Heart left ventricle (tissue), 16 donors: ENCODE data around the gene OPRL1. TPM values are rescaled to one million over a fixed set of nuclear protein-coding genes. Genes with fewer than 3 reads are reported as not detected.

Experiments
- ATAC-seq, 4 donors: fragments of 200-7000 bp; cut with Tn5 transposase; one replicate each; pipeline ENCODE4 v1.9.1; 2020 to 2022; ENCODE audit warnings: moderate library complexity in 4 of 4, mild to moderate bottlenecking in 3 of 4, moderate number of reproducible peaks in 1 of 4
- DNase-seq, 5 donors: peaks; one replicate each; pipeline ENCODE4 v3.0.0-alpha.2; 2020
- H3K27ac ChIP-seq, 12 donors: fragments of 200-600 bp; sonication (generic) in 4 of 12; one replicate each; pipeline versions ENCODE4 v1.5.0 to v1.8.0; 2016 to 2022; ENCODE audit warnings: mild to moderate bottlenecking in 2 of 12
- H3K27me3 ChIP-seq, 9 donors: fragments of 200-600 bp; sonication (generic) in 2 of 9; one replicate each; pipeline versions ENCODE4 v1.5.1 to v1.8.0; 2016 to 2022; ENCODE audit warnings: mild to moderate bottlenecking in 3 of 9
- H3K36me3 ChIP-seq, 9 donors: fragments of 200-600 bp; sonication (generic) in 2 of 9; one replicate each; pipeline versions ENCODE4 v1.5.0 to v1.8.0; 2018 to 2022; ENCODE audit warnings: mild to moderate bottlenecking in 2 of 9
- H3K4me1 ChIP-seq, 12 donors: fragments of 200-600 bp; sonication (generic) in 4 of 12; one replicate each; pipeline versions ENCODE4 v1.5.0 to v1.8.0; 2016 to 2022; ENCODE audit warnings: mild to moderate bottlenecking in 3 of 12
- H3K4me3 ChIP-seq, 12 donors: fragments of 200-600 bp; sonication (generic) in 4 of 12; one replicate each; pipeline versions ENCODE4 v1.5.0 to v1.8.0; 2017 to 2022; ENCODE audit warnings: mild to moderate bottlenecking in 9 of 12, moderate library complexity in 4 of 12
- H3K9me3 ChIP-seq, 12 donors: fragments of 200-600 bp; sonication (generic) in 4 of 12; one replicate each; pipeline versions ENCODE4 v1.5.0 to v1.8.0; 2016 to 2022; ENCODE audit warnings: mild to moderate bottlenecking in 1 of 12
- POLR2A ChIP-seq, 2 donors: fragments of 450-650 bp; IDR thresholded peaks; one replicate each; pipeline ENCODE4 v1.6.1; 2017; ENCODE audit warnings: antibody characterized with exemption in 2 of 2, mild to moderate bottlenecking in 2 of 2, moderate library complexity in 2 of 2
- WGBS, 4 donors: extraction: QIAGEN DNeasy Blood & Tissue Kit in 2 of 4; methylation state at CpG; one replicate each; pipeline versions ENCODE4 v1.1.5 to v1.1.7; 2013 to 2018; 5-methylcytosine and 5-hydroxymethylcytosine counted together
- intact Hi-C, 10 donors: fragments of 100-400 bp; cut with DNase I; formaldehyde crosslinking; loops; one replicate each; pipeline versions ENCODE4 v1.11.1 to v1.14.2; 2022
- polyA plus RNA-seq, 2 donors: library from polyadenylated mRNA; stranded (reverse); fragments of 200-250 nt; gene quantifications; one replicate each; pipeline ENCODE4 v1.2.3, GENCODE V29; 2013
- total RNA-seq, 9 donors: library from RNA; depleted of rRNA in 2 of 9; stranded (reverse); fragments of >200 nt in 2 of 9; fragmentation: NEBNext Ultra II Directional in 3 of 9; extraction: Animal tissue kit (Norgen Biotek cat#: 25700) in 3 of 9; gene quantifications; one replicate each; pipeline versions ENCODE4 v1.1.0 to v1.2.4, GENCODE V29; 2016 to 2023
- TF ChIP-seq, protein P1 (sequence below), 12 donors: fragments of 200-600 bp; sonication (generic) in 4 of 12; IDR thresholded peaks; one replicate each; pipeline versions ENCODE4 v1.5.0 to v1.8.0; 2018 to 2022; ENCODE audit warnings: antibody characterized with exemption in 12 of 12, mild to moderate bottlenecking in 5 of 12
- donor health status: ischemic (EF 13 %, LVEDD 7.1; RV severe dilation, severe dysfunction).
- donor health status: healthy with polysubstance abuse.
- donor health status: DM: no; HTN: yes; CAD: no.
- donor health status: DM: no; HTN: no; CAD: no.
- donor health status: ischemic (EF 25% LVEDD 6.9; RV normal size, moderate dysfunction).
- donor health status: ischemic (EF 25% LVEDD 5.7; RV mildly dilated, moderate dysfunction).
- donor health status: healthy.
- donor health status: DM: yes; HTN: yes; CAD: no.
- donor health status: ischemic (EF 35%, LVEDD 5.7; RV mildly dilated, moderate dysfunction).
- donor health status: nonischemic (EF 11% LVEDD 7.7; RV severe dilation, severe dysfunction).
- donor health status: DM: yes; HTN: yes; CAD: no.
- donor health status: PGD.
- donor health status: ischemic (EF 29% LVEDD 5.4; RV normal size, mild dysfunction).
- donor health status: nonischemic (EF 23%, LVEDD 6.1; RV moderate dilation, normal function).

The OPRL1 gene
- total and polyA plus RNA-seq, 11 donors = 0.18 to 1.9 (median 0.54) TPM

GRCh38 chr20:64138276-64138815 is 58.5 kb downstream of the OPRL1 start:
- Histone ChIP-seq H3K36me3 (no peaks in the 10 kb centered on the region), H3K9me3 (no peaks in the 10 kb centered on the region), H3K4me3 (no peak overlapping the region), H3K27ac (no peak overlapping the region), H3K4me1 (no peaks in the 10 kb centered on the region), H3K27me3 (peaks cover 0 to 14% (median 0%) of the 10 kb centered on the region in 9 donors)
- 83 to 88% (median 86%) methylated on average over 18 of the region's 18 CpGs for WGBS, 4 donors
- ATAC-seq (no peak), DNase-seq (peak in 2 of 5 donors; percentile 6 to 33)
- TF ChIP-seq POLR2A (IDR thresholded peaks at IDR 0.05) = no peak
- TF ChIP-seq, protein P1, sequence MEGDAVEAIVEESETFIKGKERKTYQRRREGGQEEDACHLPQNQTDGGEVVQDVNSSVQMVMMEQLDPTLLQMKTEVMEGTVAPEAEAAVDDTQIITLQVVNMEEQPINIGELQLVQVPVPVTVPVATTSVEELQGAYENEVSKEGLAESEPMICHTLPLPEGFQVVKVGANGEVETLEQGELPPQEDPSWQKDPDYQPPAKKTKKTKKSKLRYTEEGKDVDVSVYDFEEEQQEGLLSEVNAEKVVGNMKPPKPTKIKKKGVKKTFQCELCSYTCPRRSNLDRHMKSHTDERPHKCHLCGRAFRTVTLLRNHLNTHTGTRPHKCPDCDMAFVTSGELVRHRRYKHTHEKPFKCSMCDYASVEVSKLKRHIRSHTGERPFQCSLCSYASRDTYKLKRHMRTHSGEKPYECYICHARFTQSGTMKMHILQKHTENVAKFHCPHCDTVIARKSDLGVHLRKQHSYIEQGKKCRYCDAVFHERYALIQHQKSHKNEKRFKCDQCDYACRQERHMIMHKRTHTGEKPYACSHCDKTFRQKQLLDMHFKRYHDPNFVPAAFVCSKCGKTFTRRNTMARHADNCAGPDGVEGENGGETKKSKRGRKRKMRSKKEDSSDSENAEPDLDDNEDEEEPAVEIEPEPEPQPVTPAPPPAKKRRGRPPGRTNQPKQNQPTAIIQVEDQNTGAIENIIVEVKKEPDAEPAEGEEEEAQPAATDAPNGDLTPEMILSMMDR (IDR thresholded peaks at IDR 0.05) = no peak
- intact Hi-C loops = no loop called here

GRCh38 chr20:64139199-64140060 is 59.5 kb downstream of the OPRL1 start:
- H3K4me1 ChIP-seq = no peaks in the 10 kb centered on the region
- peak in 1 of 4 donors; percentile 21 for ATAC-seq
- intact Hi-C loops = no loop called here
- no peaks in the 10 kb centered on the region for H3K36me3 ChIP-seq
- no peaks in the 10 kb centered on the region for H3K9me3 ChIP-seq
- TF ChIP-seq, protein P1 (IDR thresholded peaks at IDR 0.05) = no peak
- no peak for TF ChIP-seq POLR2A (IDR thresholded peaks at IDR 0.05)
- H3K4me3 ChIP-seq = no peak overlapping the region
- H3K27me3 ChIP-seq = peaks cover 0 to 14% (median 0%) of the 10 kb centered on the region in 9 donors
- WGBS, 4 donors = 74 to 83% (median 81%) methylated on average over 17 to 21 of the region's 21 CpGs
- DNase-seq = peak in 3 of 5 donors; percentile 7 to 35 (median 16)
- no peak overlapping the region for H3K27ac ChIP-seq

GRCh38 chr20:64140061-64140931 is 60.4 kb downstream of the OPRL1 start:
- H3K27me3 ChIP-seq = peaks cover 0 to 14% (median 0%) of the 10 kb centered on the region in 9 donors
- ATAC-seq = no peak
- H3K9me3 ChIP-seq = peaks cover 0 to 7% (median 0%) of the 10 kb centered on the region in 12 donors
- H3K27ac ChIP-seq = no peak overlapping the region
- WGBS, 4 donors = 77 to 82% (median 79%) methylated on average over 13 of the region's 13 CpGs
- DNase-seq = peak in 2 of 5 donors; percentile 5 to 21
- TF ChIP-seq POLR2A (IDR thresholded peaks at IDR 0.05) = no peak
- TF ChIP-seq, protein P1 (IDR thresholded peaks at IDR 0.05) = no peak
- H3K4me3 ChIP-seq = no peak overlapping the region
- intact Hi-C loops = no loop called here
- no peaks in the 10 kb centered on the region for H3K4me1 ChIP-seq
- H3K36me3 ChIP-seq = no peaks in the 10 kb centered on the region
